ENCODE results near the gene VGF.
"Not testable (repeated sequence)": the region's sequence is repeated elsewhere in the genome, so short reads cannot be mapped to it uniquely, and the experiment has no call there.

The VGF gene

DNA sequence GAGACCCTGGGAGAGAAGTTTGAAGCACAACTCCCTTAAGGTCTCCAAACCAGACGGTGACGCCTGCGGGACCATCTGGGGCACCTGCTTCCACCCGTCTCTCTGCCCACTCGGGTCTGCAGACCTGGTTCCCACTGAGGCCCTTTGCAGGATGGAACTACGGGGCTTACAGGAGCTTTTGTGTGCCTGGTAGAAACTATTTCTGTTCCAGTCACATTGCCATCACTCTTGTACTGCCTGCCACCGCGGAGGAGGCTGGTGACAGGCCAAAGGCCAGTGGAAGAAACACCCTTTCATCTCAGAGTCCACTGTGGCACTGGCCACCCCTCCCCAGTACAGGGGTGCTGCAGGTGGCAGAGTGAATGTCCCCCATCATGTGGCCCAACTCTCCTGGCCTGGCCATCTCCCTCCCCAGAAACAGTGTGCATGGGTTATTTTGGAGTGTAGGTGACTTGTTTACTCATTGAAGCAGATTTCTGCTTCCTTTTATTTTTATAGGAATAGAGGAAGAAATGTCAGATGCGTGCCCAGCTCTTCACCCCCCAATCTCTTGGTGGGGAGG lies 27.6 kb downstream of the VGF start:
- no peak for DNase-seq (ENCODE audit: low read depth in 3 of 3)

DNA sequence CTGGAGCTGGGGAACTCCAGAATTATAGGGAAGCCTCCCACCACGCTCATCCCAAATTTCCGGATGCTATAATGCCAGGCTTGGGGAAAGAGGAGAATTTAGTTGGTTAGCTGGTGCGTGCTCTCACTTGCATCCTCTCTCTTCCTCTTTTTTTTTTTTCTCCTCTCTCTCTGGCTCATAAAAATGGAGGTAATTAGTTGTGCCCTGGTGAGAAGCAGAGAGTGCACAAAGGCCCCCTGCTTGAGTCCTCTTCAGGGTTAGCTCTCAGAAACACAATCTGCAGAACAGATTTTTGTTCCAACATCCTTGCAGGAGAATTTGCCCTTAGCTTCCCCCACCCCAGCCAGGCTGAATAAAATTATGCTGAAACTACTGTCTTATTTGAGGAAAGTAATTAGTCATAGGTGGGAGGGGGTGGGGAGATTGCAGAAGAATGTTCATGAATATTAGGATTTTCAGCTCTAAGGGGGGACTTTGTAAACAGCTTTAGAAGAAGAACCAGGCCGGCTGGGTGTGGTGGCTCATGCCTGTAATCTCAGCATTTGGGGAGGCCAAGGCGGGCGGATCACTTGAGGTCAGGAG lies 30.9 kb downstream of the VGF start:
- DNase-seq (ENCODE audit: low read depth in 3 of 3) = no peak

DNA sequence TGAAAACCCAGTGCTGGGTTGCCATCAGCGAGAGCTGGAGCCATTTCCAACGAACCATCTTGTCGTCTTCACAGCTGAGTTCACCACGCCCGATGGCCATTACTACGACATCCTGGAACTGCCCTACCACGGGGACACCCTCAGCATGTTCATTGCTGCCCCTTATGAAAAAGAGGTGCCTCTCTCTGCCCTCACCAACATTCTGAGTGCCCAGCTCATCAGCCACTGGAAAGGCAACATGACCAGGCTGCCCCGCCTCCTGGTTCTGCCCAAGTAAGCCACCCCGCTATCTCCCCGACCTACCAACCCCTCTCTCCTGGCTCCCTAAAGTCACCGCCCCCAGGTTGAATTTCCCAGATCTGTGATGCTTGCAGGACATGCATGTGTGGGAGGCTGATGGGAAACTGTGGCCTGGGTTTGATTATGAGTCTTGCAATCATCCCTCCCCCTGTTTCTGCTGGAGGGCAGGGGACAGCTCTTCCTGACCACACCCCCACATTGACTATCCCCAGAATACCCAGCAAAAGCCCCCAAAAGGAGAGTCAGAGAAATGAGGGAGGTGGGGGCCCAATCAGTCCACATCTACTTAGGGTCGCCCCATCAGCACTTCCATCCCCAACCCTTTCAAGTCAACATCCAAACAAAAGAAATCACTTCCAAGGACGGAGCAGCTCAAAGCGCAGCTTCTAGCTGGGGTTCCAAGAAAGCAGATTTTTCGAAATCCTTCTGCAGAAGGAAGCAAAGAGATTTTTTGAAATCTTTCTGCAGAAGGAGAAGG lies 31.6 kb downstream of the VGF start:
- DNase-seq (ENCODE audit: low read depth in 3 of 3) = no peak

DNA sequence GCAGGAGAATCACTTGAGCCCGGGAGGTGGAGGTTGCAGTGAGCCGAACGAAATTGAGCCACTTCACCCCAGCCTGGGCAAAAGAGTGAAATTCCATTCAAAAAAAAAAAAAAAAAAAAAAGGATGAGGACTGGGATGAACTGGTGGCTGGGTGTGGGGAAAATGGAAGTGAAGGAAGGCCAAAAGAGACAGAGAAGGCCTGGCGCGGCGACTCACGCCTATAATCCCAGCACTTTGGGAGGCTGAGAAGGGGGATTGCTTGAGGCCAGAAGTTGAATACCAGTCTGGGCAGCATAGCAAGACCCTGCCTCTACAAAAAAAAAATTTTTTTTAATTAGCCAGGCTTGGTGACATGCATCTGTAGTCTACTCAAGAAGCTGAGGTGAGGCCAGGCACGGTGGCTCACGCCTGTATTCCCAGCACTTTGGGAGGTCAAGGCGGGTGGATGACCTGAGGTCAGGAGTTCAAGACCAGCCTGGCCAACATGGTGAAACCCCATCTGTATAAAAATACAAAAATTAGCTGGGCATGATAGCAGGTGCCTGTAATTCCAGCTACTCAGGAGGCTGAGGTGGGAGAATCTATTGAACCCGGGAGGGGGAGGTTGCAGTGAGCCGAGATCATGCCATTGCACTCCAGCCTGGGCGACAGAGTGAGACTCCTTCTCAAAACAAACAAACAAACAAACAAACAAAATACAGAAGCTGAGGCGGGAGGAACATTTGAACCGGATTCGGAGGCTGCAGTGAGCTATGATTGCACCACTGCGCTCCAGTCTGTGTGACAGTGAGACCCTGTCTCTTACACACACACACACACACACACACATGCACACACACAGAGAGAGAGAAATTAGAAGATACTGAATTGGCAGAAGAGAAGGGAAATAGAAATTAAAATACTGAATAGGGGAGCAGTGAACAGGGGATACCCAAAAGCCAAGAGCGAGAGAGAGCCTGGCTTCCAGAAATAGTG lies 32.5 kb downstream of the VGF start:
- not testable (repeated sequence) for DNase-seq (ENCODE audit: low read depth in 3 of 3)

DNA sequence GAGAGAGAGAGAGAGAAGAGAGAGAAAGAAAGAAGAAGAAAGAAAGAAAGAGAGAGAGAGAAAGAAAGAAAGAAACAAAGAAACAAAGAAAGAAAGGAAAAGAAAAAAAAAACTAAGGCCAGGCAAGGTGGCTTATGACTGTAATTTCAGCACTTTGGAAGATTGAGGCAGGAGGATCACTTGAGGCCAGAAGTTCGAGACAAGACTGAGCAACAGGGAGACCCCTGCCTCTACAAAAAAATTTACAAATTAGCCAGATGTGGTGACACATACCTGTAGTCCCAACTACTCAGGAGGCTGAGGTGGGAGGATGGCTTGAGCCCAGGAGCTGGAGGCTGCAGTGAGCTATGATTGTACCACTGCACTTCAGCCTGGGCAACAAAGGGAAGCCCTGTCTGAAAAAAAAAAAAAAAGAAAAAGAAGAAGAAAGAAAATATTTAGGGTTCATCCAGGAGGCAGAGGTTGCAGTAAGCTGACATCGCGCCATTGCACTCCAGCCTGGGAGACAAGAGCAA lies 35.7 kb downstream of the VGF start:
- no peak for DNase-seq (ENCODE audit: low read depth in 3 of 3)

DNA sequence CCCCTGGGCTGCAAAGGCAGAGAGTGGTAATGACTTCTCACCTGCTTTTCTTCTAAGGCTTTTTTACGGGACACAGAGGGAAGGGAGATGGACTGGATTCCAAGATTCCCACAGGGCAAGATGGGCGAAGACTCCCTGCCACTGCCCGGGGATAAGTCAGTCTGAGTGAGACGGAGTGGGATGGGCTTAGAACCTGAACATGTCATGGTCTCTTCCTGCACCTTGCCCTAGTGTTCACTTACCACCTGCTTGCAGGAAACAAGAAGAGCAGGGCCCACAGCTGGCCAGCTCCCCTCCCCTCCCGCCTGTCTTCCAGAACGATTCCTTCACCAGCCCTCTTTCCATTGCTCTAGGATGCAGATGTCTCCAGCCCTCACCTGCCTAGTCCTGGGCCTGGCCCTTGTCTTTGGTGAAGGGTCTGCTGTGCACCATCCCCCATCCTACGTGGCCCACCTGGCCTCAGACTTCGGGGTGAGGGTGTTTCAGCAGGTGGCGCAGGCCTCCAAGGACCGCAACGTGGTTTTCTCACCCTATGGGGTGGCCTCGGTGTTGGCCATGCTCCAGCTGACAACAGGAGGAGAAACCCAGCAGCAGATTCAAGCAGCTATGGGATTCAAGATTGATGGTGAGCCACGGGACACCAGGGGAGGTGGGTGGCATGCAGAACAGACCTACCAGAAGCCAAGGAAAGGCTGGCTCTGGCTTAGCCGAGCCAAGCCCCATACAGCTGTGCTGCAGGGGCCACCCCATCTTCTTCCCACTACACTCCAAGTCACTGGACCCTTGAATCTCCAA lies 37.1 kb downstream of the VGF start:
- no peak for DNase-seq (ENCODE audit: low read depth in 3 of 3)

DNA sequence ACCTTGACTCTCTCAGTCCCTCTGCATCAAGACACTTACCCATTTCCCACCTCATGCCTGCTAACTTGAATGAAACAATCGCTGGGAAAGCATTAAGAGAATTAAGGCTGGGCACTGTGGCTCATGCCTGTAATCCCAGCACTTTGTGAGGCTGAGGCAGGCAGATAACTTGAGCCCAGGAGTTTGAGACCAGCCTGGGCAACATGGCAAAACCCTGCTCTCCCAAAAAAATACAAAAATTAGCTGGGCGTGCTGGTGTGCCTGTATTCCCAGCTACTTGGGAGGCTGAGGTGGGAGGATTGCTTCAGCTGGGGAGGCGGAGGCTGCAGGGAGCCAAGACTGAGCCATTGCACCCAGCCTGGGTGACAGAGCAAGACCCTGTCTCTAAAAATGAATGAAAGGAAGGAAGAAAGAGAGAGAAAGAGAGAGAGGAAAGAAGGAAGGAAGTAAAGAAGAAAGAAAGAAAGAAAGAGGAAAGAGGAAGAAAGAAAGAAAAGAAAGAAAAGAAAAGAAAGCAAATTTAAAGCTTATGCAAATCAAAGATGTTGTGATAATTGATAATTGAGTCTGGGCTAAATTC lies 37.8 kb downstream of the VGF start:
- DNase-seq (ENCODE audit: low read depth in 3 of 3) = no peak

DNA sequence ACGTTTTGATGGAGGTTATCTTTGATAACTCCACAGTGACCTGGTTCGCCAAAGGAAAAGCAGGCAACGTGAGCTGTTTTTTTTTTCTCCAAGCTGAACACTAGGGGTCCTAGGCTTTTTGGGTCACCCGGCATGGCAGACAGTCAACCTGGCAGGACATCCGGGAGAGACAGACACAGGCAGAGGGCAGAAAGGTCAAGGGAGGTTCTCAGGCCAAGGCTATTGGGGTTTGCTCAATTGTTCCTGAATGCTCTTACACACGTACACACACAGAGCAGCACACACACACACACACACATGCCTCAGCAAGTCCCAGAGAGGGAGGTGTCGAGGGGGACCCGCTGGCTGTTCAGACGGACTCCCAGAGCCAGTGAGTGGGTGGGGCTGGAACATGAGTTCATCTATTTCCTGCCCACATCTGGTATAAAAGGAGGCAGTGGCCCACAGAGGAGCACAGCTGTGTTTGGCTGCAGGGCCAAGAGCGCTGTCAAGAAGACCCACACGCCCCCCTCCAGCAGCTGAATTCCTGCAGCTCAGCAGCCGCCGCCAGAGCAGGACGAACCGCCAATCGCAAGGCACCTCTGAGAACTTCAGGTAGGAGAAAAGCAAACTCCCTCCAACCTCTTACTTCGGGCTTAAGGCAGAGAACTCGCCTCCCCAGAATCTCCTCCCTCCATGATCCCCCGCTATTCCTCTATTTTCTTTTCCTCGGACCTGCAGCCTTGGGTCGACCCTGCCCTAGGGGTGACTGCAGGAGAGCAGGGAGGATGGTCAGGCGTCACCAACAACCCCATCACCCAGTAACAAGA lies 38.5 kb downstream of the VGF start, which contains the start of gene SERPINE1:
TSS of gene SERPINE1 (plus strand) at position 454 of the 809 bp plus-strand sequence. CDS start 1,290 bp downstream, outside the sequence.
- DNase-seq (ENCODE audit: low read depth in 3 of 3) = peak in 2 of 3 donors; percentile 6 to 33

DNA sequence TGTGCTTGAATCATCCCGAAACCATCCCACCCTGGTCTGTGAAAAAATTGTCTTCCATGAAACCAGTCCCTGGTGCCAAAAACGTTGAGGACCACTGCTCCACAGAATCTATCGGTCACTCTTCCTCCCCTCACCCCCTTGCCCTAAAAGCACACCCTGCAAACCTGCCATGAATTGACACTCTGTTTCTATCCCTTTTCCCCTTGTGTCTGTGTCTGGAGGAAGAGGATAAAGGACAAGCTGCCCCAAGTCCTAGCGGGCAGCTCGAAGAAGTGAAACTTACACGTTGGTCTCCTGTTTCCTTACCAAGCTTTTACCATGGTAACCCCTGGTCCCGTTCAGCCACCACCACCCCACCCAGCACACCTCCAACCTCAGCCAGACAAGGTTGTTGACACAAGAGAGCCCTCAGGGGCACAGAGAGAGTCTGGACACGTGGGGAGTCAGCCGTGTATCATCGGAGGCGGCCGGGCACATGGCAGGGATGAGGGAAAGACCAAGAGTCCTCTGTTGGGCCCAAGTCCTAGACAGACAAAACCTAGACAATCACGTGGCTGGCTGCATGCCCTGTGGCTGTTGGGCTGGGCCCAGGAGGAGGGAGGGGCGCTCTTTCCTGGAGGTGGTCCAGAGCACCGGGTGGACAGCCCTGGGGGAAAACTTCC lies 39.2 kb downstream of the VGF start:
- no peak for DNase-seq (ENCODE audit: low read depth in 3 of 3)

DNA sequence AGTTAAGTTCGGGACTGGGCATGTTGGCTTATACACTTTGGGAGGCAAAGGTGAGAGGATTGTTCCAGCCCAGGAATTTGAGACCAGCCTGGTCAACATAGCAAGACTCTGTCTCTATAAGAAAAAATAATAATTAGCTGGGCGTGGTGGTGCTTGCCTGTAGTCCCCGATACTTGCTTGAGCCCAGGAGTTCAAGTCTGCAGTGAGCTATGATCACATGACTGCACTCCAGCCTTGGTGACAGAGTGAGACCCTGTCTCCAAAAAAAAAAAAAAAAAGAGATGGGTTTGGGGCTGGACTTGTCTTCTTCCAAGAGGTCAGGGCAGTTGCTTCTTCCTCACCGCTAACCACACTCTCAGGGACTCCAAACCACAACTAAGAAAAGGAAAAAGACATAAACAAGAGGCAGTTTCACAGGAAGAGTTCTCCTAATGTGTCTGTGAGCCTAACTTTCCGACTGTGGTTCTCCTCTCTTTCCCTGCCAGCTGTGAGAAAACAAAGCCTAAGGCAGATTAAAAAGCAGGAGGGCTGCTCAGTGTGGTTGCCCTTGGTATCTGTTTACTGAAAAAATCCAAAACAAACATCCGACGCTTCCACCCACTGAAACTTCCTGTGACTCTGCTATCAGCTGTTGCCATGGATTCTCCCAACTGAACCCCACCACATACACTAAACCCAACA lies 40.9 kb downstream of the VGF start:
- DNase-seq (ENCODE audit: low read depth in 3 of 3) = no peak

DNA sequence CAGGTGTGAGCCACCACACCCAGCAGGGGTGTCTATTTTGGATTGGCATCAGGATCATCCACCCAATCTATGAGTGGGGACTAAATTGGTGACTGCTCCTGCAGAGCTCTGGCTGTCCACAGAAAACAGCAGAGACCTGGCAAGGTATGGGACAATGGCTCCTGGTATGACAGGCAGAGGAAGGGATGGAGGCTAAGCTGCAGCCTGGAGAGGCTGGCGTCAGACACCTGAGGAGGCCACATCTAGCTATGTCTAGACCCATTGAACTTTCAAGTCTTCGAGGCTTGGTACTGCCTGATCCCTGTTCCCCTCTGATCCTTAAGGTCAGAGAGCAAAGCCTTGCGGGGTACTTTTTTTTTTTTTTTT lies 41.7 kb downstream of the VGF start:
- DNase-seq (ENCODE audit: low read depth in 3 of 3) = no peak

DNA sequence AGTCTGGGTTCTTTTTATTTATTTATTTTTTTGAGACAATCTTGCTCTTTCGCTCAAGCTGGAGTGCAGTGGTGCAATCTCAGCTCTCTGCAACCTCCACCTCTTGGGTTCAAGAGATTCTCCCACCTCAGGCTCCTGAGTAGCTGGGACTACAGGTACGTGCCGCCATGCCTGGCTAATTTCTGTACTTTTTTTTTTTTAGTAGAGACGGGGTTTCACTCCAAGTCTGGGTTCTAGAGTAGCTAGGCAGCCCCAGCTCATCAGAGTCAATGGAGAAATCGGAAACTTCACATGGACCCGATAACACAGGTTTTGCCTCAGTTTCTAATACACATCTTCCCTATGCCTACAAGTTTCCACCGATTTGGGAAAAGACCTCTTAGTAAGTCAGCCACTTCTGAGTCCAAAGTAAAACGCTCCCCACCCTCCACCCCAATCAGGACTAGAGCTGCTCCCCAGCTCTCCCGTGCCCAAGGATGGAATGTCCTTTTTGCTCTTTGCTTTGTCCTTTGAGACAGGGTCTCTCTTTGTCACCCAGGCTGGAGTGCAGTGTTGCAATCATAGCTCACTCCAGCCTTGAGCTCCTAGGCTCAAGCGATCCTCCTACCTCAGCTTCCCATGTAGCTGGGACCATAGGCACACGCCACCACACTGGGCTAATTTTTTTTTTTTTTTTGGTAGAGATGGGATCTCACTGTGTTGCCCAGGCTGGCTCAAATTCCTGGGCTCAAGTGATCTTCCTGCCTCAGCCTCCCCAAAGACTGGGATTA lies 42.3 kb downstream of the VGF start:
- no peak for DNase-seq (ENCODE audit: low read depth in 3 of 3)

DNA sequence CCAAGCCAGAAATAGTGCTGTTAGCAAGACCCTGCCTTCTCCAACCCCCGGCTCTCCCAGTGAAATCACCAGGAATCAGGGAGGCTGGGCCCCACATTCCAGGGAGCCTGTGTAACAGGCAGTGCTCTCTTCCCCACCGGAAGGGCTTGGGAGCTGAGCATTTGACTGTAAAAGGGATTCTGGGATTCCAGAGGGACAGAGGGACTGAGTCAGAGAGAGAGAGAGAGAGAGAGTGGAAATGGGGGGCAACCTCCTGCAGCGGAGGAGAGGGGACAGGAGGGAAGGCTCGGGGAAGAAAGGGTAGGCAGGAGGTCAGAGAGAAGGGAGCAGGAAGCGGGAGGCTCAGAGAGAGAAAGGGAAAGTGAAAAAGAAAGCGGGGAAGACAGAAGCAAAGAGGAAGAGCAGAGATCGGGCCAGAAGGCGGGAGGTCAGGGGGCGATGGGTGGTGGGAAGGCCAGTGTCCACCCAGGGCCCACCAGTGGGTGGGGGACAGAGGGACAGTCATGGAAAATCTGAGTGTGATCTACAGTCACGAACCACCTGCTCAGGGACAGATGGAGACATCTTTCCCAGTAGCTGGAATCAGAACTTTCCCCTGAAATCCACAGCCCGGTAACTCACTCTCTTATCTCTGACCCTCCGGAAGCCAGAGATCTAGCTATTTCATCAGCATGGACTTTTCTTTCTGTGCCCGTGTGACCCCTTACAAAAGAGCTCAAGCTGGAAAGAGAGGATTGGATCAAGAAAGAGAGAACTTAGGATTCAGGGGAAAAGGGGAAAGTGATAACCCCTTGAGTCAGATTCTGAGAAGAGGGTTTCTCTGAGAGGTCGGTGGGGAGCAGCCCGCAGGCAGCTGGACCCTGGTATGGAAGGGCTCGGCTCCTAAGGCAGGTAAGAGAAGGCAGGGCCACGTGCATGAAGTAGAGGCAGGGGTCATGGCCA lies 43.1 kb downstream of the VGF start:
- no peak for DNase-seq (ENCODE audit: low read depth in 3 of 3)

DNA sequence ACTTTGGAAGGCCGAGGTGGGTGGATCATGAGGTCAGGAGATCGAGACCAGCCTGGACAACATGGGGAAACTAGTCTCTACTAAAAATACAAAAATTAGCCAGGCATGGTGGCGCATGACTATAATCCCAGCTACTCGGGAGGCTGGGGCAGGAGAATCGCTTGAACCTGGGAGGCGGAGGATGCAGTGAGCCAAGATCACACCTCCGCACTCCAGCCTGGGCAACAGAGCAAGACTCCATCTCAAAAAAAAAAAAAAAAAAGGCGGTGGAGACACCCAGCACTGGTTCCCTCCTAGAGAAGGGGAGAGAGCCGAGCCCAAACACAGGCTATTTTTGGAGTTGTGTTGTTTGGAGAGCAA lies 43.8 kb downstream of the VGF start:
- DNase-seq (ENCODE audit: low read depth in 3 of 3) = not testable (repeated sequence)

DNA sequence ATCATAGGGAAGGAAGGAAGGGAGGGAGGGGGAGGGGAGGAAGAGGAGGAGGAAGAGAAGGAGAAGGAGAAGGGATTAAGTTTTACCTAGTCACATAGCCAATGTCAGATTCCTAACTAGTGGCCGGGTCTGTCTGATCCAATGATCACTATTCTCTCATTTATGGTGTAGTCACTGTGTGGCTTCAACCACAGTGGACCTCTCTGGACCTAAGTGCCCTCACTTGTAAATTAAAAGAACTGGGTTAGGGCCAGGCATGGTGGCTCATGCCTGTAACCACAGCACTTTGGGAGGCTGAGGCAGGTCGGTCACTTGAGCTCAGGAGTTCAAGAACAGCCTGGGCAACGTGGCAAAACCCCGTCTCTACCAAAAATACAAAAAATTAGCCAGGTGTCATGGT lies 45.1 kb downstream of the VGF start:
- DNase-seq (ENCODE audit: low read depth in 3 of 3) = no peak

DNA sequence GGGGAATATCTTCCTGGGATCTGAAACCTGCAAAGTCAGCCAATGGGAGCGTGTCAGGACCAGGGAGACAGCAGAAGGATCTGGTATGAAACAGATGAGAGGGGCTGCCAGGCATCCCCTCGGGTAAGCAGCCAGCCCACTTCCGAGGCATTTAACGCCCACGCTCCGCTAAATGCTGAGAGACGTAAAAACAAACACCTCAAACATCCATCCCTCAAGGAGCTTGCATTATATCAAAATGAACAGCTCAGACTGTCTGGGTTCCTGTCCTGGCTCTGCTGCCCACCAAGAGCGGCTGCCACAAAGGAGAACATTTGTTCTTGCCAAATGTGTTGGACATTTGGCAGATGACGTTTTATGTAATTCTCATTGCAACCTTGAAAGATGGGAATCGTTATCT lies 45.5 kb downstream of the VGF start:
- DNase-seq (ENCODE audit: low read depth in 3 of 3) = no peak

DNA sequence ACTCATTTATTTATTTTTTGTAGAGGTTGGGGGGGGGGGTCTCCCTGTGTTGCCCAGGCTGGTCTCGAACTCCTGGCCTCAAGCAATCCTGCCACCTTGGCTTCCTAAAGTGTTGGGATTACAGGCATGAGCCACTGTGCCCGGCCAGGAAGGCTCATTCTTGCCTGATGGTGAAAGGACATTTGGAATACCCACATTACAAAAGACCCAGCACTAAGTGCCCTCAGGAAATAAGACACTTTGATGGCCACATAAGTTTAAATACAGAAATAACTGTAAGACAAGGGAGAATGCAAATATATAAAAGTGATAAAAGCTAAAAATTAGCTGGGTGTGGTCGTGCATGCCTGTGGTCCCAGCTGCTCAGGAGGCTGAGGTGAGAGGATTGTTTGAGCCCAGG lies 46.5 kb downstream of the VGF start:
- DNase-seq (ENCODE audit: low read depth in 3 of 3) = no peak
